ENCODE measurements around the gene F2RL3.

F2RL3 gene

DNA sequence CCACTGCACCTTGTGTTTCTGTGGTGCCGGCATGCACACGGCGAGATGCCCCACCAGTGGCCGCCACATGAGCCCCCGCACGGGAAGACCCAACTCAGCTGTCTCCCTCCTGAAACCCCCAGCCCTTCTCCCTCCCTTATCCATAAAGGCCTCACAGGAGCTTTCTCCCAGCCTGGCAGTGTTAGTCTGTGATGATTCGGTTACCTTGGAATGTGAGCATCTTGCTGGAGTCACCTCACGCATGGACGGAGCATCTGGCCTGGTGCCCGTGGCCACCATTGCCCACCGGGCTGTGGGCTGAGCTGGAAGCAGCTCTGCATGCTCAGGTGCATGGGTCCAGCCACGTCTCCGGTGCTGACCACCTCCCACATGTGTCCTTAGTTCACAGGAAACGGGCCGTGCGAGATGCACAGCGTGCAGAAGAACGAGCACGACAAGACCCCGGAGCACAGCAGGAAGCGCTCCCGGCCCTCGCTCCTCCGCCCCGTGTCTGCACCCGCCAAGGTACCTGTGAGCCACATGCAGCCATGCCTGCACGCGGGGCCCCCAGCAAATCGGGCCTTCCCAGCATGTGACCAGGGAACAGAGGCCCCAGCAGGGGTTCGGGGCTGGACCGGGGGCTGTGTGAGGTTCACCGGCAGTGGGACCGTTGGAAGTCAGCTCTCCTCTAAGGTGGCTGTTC, 37.6 kb upstream of the F2RL3 start:
- DNase-seq (ENCODE audit: low read depth) = no peak
- TF ChIP-seq, protein P1, sequence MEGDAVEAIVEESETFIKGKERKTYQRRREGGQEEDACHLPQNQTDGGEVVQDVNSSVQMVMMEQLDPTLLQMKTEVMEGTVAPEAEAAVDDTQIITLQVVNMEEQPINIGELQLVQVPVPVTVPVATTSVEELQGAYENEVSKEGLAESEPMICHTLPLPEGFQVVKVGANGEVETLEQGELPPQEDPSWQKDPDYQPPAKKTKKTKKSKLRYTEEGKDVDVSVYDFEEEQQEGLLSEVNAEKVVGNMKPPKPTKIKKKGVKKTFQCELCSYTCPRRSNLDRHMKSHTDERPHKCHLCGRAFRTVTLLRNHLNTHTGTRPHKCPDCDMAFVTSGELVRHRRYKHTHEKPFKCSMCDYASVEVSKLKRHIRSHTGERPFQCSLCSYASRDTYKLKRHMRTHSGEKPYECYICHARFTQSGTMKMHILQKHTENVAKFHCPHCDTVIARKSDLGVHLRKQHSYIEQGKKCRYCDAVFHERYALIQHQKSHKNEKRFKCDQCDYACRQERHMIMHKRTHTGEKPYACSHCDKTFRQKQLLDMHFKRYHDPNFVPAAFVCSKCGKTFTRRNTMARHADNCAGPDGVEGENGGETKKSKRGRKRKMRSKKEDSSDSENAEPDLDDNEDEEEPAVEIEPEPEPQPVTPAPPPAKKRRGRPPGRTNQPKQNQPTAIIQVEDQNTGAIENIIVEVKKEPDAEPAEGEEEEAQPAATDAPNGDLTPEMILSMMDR (IDR thresholded peaks at IDR 0.05; ENCODE audit: insufficient read depth, low read depth, low read length, missing control alignments) = no peak
- no peak overlapping the region for H3K4me3 ChIP-seq (ENCODE audit: low read depth, low read length)

- no peak for DNase-seq (ENCODE audit: low read depth)
Observed at GRCh38 chr19:16853066-16853465, 35.7 kb upstream of the F2RL3 start.

DNA sequence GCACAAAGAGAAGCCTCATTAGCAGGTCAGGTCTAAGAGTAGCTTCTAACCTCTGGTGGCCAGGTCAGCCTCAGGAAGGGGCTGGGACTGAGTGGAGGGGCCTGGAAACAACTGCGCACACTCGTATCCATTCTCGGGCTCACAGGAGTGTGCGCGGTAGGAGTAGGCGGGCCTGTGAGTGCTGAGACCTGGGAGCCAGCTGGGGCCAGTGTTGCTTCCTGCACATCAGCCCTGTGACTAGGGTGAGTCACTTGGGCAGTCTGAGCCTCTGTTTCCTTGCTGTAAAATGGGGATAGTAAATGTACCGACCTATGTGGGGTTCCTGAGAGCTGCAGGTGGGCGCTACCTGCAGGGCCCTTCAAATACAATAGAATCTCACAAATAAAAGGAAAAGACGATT, 32.7 kb upstream of the F2RL3 start:
- H3K4me3 ChIP-seq (ENCODE audit: low read depth, low read length) = no peak overlapping the region
- TF ChIP-seq, protein P1 (IDR thresholded peaks at IDR 0.05; ENCODE audit: insufficient read depth, low read depth, low read length, missing control alignments) = no peak
- DNase-seq (ENCODE audit: low read depth) = no peak

More at GRCh38 chr19:16853066-16853465, 35.7 kb upstream of the F2RL3 start:
- TF ChIP-seq, protein P1 (IDR thresholded peaks at IDR 0.05; ENCODE audit: insufficient read depth, low read depth, low read length, missing control alignments) = no peak
- no peak overlapping the region for H3K4me3 ChIP-seq (ENCODE audit: low read depth, low read length)

- no peak overlapping the region for H3K4me3 ChIP-seq (ENCODE audit: low read depth, low read length)
- TF ChIP-seq, protein P1 (IDR thresholded peaks at IDR 0.05; ENCODE audit: insufficient read depth, low read depth, low read length, missing control alignments) = no peak
- DNase-seq (ENCODE audit: low read depth) = no peak
Observed at GRCh38 chr19:16859626-16860025, 29.2 kb upstream of the F2RL3 start.

GRCh38 chr19:16860118-16860517, 28.7 kb upstream of the F2RL3 start:
- H3K4me3 ChIP-seq (ENCODE audit: low read depth, low read length) = no peak overlapping the region
- TF ChIP-seq, protein P1 (IDR thresholded peaks at IDR 0.05; ENCODE audit: insufficient read depth, low read depth, low read length, missing control alignments) = no peak
- DNase-seq (ENCODE audit: low read depth) = no peak

- TF ChIP-seq, protein P1 (IDR thresholded peaks at IDR 0.05; ENCODE audit: insufficient read depth, low read depth, low read length, missing control alignments) = no peak
- H3K4me3 ChIP-seq (ENCODE audit: low read depth, low read length) = no peak overlapping the region
Observed at GRCh38 chr19:16861011-16861410, 27.8 kb upstream of the F2RL3 start.

DNA sequence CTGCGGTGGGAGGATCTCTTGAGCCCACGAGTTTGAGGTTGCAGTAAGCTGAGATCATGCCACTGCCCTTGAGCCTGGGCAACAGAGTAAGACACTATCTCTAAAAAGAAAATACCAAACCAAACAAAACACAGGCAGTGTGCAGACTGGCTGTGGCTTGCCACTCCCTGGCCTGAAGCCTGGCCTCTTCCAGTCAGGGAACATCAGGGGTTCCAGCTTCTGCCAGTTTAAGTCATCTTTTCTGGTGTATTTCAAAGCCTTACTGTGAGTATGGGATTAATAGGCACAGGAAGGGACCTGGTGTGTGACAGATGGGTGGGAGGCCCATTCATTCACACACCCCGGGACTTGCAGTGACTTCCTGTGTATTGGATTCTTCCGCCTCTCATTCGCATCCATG, 27.0 kb upstream of the F2RL3 start:
- no peak overlapping the region for H3K4me3 ChIP-seq (ENCODE audit: low read depth, low read length)
- DNase-seq (ENCODE audit: low read depth) = no peak
- TF ChIP-seq, protein P1 (IDR thresholded peaks at IDR 0.05; ENCODE audit: insufficient read depth, low read depth, low read length, missing control alignments) = no peak

More at GRCh38 chr19:16861011-16861410, 27.8 kb upstream of the F2RL3 start:
- DNase-seq (ENCODE audit: low read depth) = peak; percentile 52

Measured in GM12865 (cell line).